IPS DF 6.9 (cell line): ENCODE results near the gene TP53BP2.

Experiments
- DNase-seq: peaks from one replicate; pipeline ENCODE4 v3.0.0-alpha.2; 2013; ENCODE audit warnings: low read depth, low spot score
- H3K27ac ChIP-seq: one replicate; pipeline ENCODE4 v1.5.1; 2013; ENCODE audit warnings: low read length, control low read depth
- H3K27me3 ChIP-seq: 2 replicates; pipeline ENCODE4 v1.6.1; 2013; ENCODE audit warnings: mild to moderate bottlenecking, low read length; ENCODE audit not compliant: control insufficient read depth, insufficient read depth
- H3K36me3 ChIP-seq: 2 replicates; pipeline ENCODE4 v1.6.1; 2013; ENCODE audit warnings: low read length; ENCODE audit not compliant: control insufficient read depth, insufficient read depth
- H3K4me1 ChIP-seq: 2 replicates; pipeline ENCODE4 v1.6.1; 2013; ENCODE audit warnings: low read length; ENCODE audit not compliant: control insufficient read depth, insufficient read depth
- H3K4me3 ChIP-seq: 2 replicates; pipeline ENCODE4 v1.5.1; 2013; ENCODE audit warnings: mild to moderate bottlenecking, low read length
- H3K9me3 ChIP-seq: 2 replicates; pipeline ENCODE4 v1.6.1; 2013; ENCODE audit warnings: low read length, inconsistent platforms; ENCODE audit not compliant: control insufficient read depth, insufficient read depth
- WGBS: extraction: QIAGEN DNeasy Blood & Tissue Kit; methylation state at CpG from one replicate; pipeline ENCODE4 v1.1.7; 2013; ENCODE audit warnings: mixed read lengths, missing lambda C conversion rate; ENCODE audit not compliant: insufficient read length, insufficient coverage; 5-methylcytosine and 5-hydroxymethylcytosine counted together

The TP53BP2 gene

DNA sequence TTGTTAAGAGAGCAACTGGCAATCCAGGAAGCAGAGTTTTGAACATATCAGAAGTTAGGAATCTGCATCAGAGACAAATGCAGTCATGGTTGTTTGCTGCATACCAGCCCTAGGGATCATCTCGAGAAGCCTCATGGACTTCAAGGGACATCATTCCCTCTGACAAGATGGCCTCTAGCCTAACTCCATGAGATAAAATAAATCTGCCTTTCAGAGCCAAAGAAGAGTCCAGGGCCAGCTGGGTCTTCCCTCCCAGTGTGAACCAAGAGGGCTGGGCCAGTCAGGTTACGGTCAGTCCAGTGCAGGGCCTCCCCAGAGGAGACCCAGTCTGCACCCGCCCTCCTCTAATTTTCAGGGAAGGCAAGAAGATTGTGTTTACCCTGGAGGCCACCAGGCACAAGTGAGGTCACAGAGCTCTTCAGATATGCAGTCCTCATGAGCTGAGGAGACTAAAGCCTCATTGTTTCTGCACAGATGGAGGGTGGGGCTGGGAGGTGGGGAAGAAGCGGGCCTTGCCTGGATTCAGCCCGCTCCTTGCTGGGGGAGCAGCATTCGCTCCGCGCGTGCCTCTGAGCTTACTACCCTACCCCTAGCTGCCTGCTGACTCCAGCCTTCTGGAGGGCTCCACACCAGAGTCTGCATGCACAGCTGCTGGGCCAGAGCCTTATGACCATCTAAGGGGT, 80.6 kb downstream of the TP53BP2 start:
- WGBS: no CpG with 5 or more reads among the region's 9 CpGs
- Histone ChIP-seq H3K36me3 (no peaks in the 10 kb centered on the region), H3K9me3 (no peaks in the 10 kb centered on the region), H3K4me3 (no peak overlapping the region), H3K27ac (no peak overlapping the region), H3K4me1 (no peaks in the 10 kb centered on the region), H3K27me3 (no peaks in the 10 kb centered on the region)
- no peak for DNase-seq

DNA sequence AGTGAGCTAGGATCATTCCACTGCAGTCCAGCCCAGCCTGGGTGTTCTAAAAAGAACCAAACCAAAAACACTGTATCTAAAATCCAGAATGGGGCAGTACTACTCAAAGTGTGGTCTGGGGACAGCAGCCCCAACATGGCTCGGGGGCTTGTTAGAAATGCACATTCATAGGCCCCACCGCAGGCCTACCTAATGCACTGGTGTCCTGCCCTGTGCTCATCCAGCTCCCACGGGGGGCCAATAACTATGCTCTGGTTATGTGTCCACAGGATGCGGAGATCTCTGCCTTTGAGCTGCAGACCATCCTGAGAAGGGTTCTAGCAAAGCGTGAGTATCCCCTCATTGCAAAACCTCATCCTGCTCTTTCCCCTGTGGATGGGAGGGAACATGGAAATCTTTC, 81.9 kb downstream of the TP53BP2 start:
- DNase-seq: no peak
- Histone ChIP-seq H3K36me3 (no peaks in the 10 kb centered on the region), H3K4me1 (no peaks in the 10 kb centered on the region), H3K27me3 (no peaks in the 10 kb centered on the region), H3K9me3 (no peaks in the 10 kb centered on the region), H3K27ac (no peak overlapping the region), H3K4me3 (no peak overlapping the region)
- WGBS: no CpG with 5 or more reads among the region's 5 CpGs

DNA sequence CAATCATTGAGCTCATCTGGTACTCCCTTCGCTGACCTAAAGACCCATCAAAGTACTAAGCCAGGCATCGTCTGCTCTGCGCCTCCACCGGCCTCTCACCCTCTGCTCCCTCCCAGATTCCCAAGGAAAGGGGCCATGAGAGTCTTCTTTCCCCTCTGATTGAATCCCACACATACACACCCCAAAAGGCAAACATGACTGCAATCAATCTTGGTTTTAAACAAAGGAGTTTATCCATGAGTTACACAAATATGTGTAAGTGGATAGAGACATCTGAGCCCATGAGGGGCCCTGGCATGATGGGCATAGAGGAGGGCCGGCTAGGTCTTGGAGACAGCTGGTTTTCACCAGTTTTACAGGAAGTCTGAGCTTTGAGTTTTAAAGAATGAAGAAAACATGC, 82.5 kb downstream of the TP53BP2 start:
- Histone ChIP-seq H3K27me3 (no peaks in the 10 kb centered on the region), H3K4me3 (no peak overlapping the region), H3K9me3 (no peaks in the 10 kb centered on the region), H3K36me3 (no peaks in the 10 kb centered on the region), H3K27ac (no peak overlapping the region), H3K4me1 (no peaks in the 10 kb centered on the region)
- DNase-seq: no peak
- no CpG with 5 or more reads among the region's 5 CpGs for WGBS

DNA sequence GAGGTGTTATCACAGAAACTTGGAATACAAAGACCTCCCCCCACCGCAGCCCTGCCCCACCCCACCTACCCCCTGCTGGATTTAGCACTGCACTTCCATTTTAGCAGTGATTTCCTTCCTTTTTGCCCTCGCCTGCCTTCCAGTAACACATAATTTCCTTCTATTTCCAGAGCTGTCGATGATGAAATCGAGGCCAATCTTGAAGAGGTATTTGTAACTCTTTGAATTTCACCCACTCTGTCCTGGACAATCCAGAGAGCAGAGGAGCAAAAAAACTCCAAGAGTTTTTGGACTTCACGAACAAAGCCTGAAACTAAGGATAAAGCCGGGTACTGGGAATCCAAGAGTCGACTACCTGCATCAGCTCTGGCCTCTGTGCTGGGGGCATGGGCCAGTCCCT, 84.3 kb downstream of the TP53BP2 start:
- H3K9me3 ChIP-seq: no peaks in the 10 kb centered on the region
- no peaks in the 10 kb centered on the region for H3K4me1 ChIP-seq
- DNase-seq: no peak
- H3K36me3 ChIP-seq: no peaks in the 10 kb centered on the region
- no peaks in the 10 kb centered on the region for H3K27me3 ChIP-seq
- no CpG with 5 or more reads among the region's 7 CpGs for WGBS
- no peak overlapping the region for H3K27ac ChIP-seq
- H3K4me3 ChIP-seq: no peak overlapping the region

DNA sequence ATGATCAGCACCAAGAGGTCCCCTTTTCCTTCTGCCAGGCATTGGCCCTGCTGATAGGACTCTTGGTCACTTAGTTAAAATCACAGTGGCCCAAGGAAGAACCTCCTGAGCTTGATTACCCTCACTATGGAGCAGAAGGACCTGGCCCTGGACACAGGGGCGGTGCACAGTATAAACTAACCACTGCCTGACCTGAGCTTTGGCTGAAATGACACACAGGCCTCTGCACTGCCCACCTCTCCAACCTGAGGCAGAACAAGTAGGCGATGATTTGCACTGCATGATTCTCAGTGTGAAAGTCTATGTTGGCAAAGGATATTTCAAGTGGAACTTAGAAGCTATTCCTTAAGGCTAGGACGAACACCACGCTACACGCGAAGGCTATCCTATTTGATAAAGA, 84.9 kb downstream of the TP53BP2 start:
- Histone ChIP-seq H3K36me3 (no peaks in the 10 kb centered on the region), H3K4me1 (no peaks in the 10 kb centered on the region), H3K27me3 (no peaks in the 10 kb centered on the region), H3K9me3 (no peaks in the 10 kb centered on the region), H3K4me3 (no peak overlapping the region), H3K27ac (no peak overlapping the region)
- no CpG with 5 or more reads among the region's 6 CpGs for WGBS
- no peak for DNase-seq

DNA sequence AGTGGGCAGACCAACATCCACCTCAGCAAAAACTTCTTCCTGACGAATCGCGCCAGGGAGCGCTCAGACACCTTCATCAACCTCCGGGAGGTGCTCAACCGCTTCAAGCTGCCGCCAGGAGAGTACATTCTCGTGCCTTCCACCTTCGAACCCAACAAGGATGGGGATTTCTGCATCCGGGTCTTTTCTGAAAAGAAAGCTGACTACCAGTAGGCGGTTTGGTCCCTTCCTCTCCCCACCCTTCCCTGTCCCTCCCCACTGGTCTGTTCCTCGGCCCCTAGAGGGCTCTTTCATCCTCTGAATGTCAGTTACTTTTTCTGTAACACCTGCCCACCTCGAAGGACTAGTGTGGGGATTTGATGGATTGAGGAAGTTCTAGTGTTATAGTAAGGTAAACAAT, 86.5 kb downstream of the TP53BP2 start:
- Histone ChIP-seq H3K36me3 (no peaks in the 10 kb centered on the region), H3K9me3 (no peaks in the 10 kb centered on the region), H3K27ac (no peak overlapping the region), H3K4me3 (no peak overlapping the region), H3K4me1 (no peaks in the 10 kb centered on the region), H3K27me3 (no peaks in the 10 kb centered on the region)
- WGBS: no CpG with 5 or more reads among the region's 13 CpGs
- DNase-seq: peak; percentile 45

DNA sequence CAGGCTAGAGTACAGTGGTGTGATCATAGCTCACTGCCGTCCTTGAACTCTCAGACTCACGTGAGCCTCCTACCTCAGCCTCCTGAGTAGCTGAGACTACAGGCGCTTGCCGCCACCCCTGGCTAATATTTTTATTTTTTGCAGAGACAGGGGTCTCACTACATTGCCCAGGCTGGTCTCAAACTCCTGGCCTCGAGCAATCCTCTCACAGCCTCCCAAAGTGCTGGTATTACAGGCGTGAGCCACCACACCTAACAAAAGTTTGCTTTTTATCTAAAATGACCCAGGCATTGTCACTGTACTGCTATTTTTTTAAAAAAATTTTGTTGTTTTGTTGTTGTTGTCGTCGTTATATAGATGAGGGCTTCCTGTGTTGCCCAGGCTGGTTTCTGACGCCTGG, 87.0 kb downstream of the TP53BP2 start:
- no CpG with 5 or more reads among the region's 9 CpGs for WGBS
- Histone ChIP-seq H3K9me3 (no peaks in the 10 kb centered on the region), H3K36me3 (no peaks in the 10 kb centered on the region), H3K4me3 (no peak overlapping the region), H3K27ac (no peak overlapping the region), H3K4me1 (no peaks in the 10 kb centered on the region), H3K27me3 (no peaks in the 10 kb centered on the region)
- DNase-seq: no peak

DNA sequence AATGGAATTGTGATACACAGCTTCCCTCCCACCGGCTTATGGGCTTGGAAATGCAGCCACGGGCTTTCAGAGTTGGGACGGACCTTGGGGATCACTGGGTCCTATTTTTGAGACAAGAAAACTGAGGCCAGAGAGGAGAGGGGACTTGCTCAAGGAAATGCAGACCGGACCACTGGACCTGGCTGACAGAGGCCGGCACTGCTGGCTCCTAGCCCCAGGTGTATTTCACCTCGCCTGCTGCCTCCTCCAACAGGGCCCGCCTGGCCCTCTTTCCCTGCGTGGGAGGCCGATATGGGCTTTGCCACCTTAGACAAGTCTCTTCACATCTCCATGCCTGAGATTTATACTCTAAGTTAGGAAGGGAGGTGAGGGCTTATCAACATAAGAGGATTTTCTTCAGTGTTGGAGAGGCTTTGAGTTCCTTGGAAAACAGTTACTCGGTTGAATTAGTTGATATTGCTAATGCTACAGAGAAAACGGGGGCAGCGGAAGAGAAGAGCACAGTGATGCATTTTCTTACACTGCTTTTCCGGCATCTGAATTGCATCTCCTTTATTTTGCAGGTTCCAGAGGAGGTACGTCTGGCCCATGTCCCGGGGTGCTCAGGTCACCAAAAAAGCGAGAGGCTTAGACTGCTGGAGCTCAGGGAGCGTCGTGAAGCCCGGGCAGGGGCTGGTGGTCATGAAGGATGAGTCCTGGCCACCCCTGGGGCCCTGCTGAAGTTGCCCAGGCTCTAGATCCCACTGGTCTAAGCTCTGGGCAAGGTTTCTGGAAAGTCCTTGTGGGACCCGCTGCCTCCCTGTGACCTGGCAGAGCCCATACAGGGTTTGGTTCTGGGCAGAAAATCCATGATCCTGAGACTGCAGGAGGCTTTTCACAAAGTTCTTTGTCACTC, 88.7 kb downstream of the TP53BP2 start:
- no peaks in the 10 kb centered on the region for H3K27me3 ChIP-seq
- peaks cover 6% of the 10 kb centered on the region for H3K4me1 ChIP-seq
- no peaks in the 10 kb centered on the region for H3K36me3 ChIP-seq
- H3K4me3 ChIP-seq: no peak overlapping the region
- no peak overlapping the region for H3K27ac ChIP-seq
- no peaks in the 10 kb centered on the region for H3K9me3 ChIP-seq
- WGBS: no CpG with 5 or more reads among the region's 20 CpGs
- DNase-seq: no peak

DNA sequence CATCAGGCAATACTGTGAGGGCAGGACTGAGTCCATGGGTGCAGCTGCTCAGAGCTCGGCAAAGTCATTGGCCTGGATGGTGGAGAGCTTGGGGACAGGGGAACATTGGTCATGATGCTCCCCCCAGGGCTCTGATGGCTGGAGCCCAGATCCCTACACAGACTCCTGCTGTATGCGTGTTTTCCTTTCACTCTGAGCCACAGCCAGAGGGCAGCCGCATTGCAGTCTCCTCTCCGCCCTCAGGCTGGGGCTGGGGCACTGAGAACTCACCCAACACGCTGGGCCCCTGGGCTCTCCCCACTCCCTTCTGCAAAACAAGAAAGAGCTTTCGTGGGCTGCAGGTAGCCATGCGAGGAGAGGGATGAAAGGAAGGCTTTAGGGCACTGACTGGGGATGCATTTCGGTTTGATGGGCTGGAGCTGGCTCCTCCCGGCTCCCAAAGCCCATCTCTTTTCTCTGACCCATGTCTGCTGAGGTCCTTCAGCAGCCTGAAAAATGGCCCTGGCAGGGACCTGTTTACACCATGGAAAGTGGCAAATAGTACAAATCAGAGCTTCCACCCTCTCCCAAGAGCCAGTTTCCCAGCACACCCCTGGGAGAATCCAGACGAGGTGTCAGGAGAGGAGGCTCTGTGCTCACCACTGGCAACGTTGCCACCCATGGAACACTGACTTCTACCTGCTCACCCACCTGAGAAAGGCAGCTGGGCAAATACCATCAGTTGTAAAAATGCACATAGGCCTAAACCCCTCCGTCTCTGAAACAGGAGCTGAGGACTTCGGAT, 89.6 kb downstream of the TP53BP2 start:
- Histone ChIP-seq H3K36me3 (no peaks in the 10 kb centered on the region), H3K4me1 (peaks cover 6% of the 10 kb centered on the region), H3K4me3 (no peak overlapping the region), H3K9me3 (no peaks in the 10 kb centered on the region), H3K27me3 (no peaks in the 10 kb centered on the region), H3K27ac (no peak overlapping the region)
- no CpG with 5 or more reads among the region's 13 CpGs for WGBS
- DNase-seq: no peak

DNA sequence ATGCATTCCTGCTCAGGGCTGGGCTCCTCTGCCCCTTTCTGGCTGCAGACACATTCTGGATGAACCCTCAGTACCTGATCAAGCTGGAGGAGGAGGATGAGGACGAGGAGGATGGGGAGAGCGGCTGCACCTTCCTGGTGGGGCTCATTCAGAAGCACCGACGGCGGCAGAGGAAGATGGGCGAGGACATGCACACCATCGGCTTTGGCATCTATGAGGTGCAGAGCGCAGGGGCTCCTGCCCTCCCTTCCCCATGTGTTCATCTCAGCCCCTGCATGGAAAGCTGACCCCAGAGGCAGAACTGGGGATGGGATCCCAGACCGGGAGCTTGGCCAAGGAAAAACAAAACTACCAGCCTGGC, 90.3 kb downstream of the TP53BP2 start:
- Histone ChIP-seq H3K27ac (no peak overlapping the region), H3K27me3 (no peaks in the 10 kb centered on the region), H3K9me3 (no peaks in the 10 kb centered on the region), H3K4me1 (peaks cover 6% of the 10 kb centered on the region), H3K4me3 (no peak overlapping the region), H3K36me3 (no peaks in the 10 kb centered on the region)
- WGBS: no CpG with 5 or more reads among the region's 9 CpGs
- DNase-seq: no peak
